IMR-90 (cell line): Measurements from ENCODE around the gene CASP3.

Experiments used
- CEBPB ChIP-seq: IDR thresholded peaks from 2 replicates; pipeline ENCODE4 v1.6.1; 2012; ENCODE audit warnings: low read depth, low read length, improper control_type of control experiment
- MAFK ChIP-seq: IDR thresholded peaks from 2 replicates; pipeline ENCODE4 v1.6.1; 2012; ENCODE audit warnings: low read depth, low read length, improper control_type of control experiment
- TF ChIP-seq, protein P1 (sequence below): fragments of 150-350 bp; IDR thresholded peaks from 2 replicates; pipeline ENCODE4 v1.6.1; 2017; ENCODE audit warnings: mild to moderate bottlenecking, antibody characterized with exemption, low read length, low read depth

DNA sequence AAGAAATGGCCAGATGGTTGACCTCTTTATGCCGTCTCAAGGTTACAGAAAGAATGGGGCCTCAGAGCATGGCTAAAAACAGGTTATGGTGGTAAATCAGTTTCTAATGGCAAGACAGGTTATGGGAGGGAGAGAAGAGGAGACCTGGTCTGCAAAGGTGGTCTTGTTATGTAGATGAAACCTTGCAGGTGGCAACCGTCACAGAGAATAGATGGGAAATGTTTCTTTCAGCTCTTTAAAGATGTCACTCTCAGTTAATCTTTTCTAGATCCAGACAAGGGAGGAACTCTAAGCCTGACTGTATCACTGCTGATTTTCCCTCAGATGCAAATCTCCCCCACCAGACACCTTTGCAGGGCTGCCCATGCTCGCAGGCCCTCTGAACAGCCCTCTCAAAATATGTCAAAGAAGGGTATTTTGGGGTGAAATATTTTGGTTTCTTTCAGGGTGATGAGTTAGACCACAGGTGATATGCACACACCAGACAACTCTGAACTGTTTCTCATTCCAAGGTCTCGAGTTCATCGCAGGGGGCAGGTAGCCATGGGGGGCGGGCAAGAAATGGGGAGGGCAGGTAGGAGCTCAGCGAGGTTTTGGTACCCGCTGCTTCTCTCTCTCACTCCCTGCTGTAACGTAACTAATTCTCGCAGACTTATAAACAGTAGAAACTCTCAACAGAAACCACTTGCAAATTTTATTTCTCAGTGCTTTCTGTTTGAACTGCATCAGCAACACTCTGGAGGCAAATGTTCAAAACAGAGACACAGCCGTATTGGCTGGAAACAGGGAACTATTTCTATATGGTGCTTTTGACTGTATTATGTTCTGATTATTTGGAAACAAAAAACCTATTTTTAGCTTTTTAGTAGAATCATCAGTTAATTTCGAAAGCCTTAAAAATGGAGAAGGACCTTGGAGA lies 32.4 kb downstream of the CASP3 start:
- TF ChIP-seq MAFK (no peak), CEBPB (no peak)
- TF ChIP-seq, protein P1, sequence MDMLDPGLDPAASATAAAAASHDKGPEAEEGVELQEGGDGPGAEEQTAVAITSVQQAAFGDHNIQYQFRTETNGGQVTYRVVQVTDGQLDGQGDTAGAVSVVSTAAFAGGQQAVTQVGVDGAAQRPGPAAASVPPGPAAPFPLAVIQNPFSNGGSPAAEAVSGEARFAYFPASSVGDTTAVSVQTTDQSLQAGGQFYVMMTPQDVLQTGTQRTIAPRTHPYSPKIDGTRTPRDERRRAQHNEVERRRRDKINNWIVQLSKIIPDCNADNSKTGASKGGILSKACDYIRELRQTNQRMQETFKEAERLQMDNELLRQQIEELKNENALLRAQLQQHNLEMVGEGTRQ, result no peak
